ENCODE measurements around the gene SERPINB10.
A peak's percentile ranks its signal among the peaks of the same experiment; 100 is the strongest.

SERPINB10 gene

DNA sequence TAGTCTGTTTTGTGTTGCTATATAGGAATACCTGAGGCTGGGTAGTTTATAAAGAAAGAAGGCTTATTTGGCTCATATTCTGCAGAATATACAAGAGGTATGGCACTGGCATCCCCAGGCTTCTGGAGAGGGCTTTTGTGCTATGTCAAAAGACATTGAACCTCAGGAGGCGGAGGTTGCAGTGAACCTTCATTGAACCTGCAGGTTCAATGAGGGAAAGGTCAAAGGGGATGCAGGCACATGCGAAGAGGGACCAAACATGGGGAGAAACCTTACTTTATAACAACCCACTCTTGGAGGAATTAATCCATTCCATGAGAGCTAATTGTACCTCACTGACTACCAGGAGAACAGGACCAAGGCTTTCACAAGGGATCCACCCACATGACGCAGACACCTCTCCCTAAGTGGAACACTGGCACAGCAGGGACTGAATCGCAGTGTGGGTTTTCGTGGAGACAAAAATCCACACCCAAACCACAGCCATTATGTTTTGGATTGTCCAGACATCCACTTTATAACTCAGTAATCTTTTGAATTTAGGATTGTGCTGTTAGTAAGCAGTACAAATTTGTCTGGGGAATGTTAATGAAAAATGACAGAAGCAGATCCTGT is 58.1 kb downstream of the SERPINB10 start:
- H3K4me3 ChIP-seq (replicated peaks in 1 of 2; ENCODE audit: low read depth in 2 of 2, low read length in 2 of 2) = no peak overlapping the region
- peak in 1 of 2 donors; percentile 36 for DNase-seq (ENCODE audit: low read depth in 2 of 2)
- TF ChIP-seq, protein P1, sequence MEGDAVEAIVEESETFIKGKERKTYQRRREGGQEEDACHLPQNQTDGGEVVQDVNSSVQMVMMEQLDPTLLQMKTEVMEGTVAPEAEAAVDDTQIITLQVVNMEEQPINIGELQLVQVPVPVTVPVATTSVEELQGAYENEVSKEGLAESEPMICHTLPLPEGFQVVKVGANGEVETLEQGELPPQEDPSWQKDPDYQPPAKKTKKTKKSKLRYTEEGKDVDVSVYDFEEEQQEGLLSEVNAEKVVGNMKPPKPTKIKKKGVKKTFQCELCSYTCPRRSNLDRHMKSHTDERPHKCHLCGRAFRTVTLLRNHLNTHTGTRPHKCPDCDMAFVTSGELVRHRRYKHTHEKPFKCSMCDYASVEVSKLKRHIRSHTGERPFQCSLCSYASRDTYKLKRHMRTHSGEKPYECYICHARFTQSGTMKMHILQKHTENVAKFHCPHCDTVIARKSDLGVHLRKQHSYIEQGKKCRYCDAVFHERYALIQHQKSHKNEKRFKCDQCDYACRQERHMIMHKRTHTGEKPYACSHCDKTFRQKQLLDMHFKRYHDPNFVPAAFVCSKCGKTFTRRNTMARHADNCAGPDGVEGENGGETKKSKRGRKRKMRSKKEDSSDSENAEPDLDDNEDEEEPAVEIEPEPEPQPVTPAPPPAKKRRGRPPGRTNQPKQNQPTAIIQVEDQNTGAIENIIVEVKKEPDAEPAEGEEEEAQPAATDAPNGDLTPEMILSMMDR (IDR thresholded peaks at IDR 0.05; ENCODE audit: low read depth, low read length) = no peak

DNA sequence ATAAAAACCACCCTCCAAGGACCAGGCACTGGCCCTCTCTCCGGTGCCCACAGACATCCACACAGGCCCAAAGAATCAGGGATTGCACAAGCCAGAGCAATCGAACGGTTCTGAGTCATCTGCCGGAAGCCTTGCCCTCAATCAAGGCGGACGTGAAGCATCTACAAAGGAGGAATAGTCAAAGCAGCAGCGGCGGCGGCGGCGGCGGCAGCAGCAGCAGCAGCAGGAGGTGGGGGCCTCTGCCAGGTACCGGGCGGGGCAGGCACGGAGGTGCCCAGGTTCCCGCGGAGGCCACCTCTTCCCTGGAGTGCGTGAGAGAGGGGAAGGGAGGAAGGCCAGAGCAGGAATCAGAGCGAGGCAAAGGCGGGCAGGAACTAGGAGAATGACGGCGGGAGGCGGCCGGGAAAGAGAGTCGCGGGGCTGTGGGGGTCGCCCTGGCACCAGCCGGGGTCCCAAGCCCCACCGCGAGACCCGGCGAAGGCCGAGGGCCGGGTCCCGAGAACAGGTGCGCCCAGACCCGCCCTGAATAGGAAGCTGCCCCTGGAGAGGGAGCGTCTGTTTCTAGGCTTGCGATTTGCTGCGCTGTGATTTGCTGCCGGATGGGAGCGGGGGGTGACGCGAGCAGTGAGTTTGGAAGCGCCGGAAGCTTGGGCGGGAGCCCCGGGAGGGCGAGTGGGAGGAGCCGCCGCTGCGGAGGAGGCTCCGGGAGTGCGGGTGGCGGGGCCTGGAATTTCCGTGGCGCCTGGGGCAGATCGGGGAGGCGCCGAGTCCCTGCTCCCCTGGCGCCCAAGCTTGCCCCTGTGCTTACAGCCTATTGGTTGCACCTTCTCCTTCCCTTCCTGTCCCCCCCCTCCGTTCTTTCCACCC is 62.4 kb downstream of the SERPINB10 start, which contains the start of gene SERPINB8:
TSS of gene SERPINB8 (plus strand) at position 140 of the 867 bp plus-strand sequence. CDS start 8,228 bp downstream, outside the sequence.
- peak within 1 kb of the TSS; percentile 86 to 89 for H3K4me3 ChIP-seq (replicated peaks in 1 of 2; ENCODE audit: low read depth in 2 of 2, low read length in 2 of 2)
- TF ChIP-seq, protein P1 (IDR thresholded peaks at IDR 0.05; ENCODE audit: low read depth, low read length) = no peak
- peak; percentile 94 to 96 for DNase-seq (ENCODE audit: low read depth in 2 of 2)

DNA sequence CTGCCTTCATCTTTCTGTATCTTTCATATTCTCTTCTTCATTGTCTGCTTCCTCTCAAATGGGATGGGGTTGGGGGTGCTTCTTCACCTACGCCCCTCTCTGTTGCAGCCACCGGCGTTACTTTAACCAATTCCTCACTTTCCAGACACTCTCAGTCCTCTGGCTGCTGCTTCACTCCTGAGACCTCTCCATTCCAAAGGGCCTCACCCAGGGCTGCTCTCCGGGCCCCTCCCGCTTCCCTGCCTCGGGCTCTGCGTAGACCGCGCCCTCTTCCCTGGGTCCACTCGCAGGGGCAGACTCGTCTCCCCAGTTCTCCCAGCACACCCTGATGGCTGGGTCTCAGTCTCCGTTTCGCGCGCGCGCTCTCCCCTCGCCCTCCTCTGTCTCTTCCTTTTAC is 63.0 kb downstream of the SERPINB10 start:
- peak in 1 of 2 donors; percentile 57 for DNase-seq (ENCODE audit: low read depth in 2 of 2)
- peak overlapping the region; percentile 86 to 89 for H3K4me3 ChIP-seq (replicated peaks in 1 of 2; ENCODE audit: low read depth in 2 of 2, low read length in 2 of 2)
- TF ChIP-seq, protein P1 (IDR thresholded peaks at IDR 0.05; ENCODE audit: low read depth, low read length) = no peak

DNA sequence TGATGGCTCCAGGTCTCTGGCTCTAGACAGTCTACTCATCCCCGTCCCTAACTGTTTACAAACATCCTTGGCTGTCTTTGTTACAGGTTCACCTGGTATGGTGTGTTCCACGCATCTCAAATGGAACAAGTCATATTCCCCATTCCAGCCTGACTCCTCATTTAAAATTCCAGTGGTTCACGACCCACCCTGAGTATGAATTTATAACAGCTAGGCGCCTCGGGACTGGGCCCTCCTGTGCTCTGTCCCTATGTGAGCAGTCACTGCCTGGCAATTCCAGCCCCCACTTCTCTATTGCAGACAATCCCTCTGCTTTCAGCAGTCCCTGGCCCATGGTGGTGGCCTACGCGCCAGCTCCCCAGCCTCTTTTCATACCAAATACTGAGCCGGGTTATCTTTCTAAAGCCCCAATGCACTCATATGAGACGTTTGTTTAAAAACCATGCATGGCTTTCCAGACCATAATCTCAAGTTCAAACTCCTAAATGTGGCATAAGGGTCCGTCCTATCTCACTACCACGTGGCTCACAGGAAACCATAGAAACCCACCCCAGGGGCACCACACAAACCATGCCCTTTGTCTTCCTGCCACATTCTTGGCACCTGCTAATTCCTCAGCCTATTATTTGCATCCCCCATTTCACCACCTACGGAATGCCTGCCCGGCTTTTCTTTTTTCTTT is 63.7 kb downstream of the SERPINB10 start:
- TF ChIP-seq, protein P1 (IDR thresholded peaks at IDR 0.05; ENCODE audit: low read depth, low read length) = no peak
- H3K4me3 ChIP-seq (replicated peaks in 1 of 2; ENCODE audit: low read depth in 2 of 2, low read length in 2 of 2) = peak overlapping the region; percentile 86 to 89
- no peak for DNase-seq (ENCODE audit: low read depth in 2 of 2)

DNA sequence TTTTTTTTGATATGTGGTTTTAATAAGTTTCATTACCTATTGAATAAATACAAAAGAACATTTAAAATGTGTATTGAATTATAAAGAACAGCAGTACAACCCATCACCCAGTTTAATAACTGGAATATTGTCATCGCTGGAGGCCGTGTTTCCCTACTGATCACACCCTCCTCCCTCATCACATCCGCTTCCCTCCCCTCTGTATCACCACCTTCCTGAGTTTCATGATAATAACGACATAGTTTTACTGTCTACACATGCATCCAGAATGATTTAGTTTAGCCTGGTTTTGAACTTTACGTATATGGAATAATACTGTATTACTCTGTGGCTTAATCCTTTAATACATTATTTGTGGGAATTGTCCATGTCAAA is 64.2 kb downstream of the SERPINB10 start:
- no peak overlapping the region for H3K4me3 ChIP-seq (replicated peaks in 1 of 2; ENCODE audit: low read depth in 2 of 2, low read length in 2 of 2)
- TF ChIP-seq, protein P1 (IDR thresholded peaks at IDR 0.05; ENCODE audit: low read depth, low read length) = no peak
- DNase-seq (ENCODE audit: low read depth in 2 of 2) = no peak

DNA sequence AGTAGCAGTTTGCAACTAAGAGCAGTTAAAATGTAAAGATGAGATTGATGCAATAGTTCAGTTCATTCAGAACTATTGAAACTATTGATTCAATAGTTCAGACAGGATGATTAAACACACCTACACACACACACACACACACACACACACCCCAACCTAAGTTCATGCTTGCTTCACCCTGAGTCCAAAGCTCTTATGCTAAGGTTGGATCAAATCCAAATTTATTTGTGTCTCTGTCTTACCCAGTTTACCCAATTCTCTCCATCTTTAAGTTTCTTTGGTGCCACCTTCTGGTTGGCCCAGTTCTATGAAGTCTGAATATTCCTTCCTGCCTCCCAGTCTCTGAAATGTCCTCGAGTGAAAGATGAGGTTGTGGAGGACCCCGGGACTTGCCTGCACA is 67.2 kb downstream of the SERPINB10 start:
- DNase-seq (ENCODE audit: low read depth in 2 of 2) = peak; percentile 63 to 65
- TF ChIP-seq, protein P1 (IDR thresholded peaks at IDR 0.05; ENCODE audit: low read depth, low read length) = peak; percentile 38

More for the DNA sequence above, 67.2 kb downstream of the SERPINB10 start:
- H3K4me3 ChIP-seq (replicated peaks in 1 of 2; ENCODE audit: low read depth in 2 of 2, low read length in 2 of 2) = no peak overlapping the region

All from cardiac fibroblast (primary cell).